Measurements from ENCODE around the gene MUL1. TPM values are rescaled to one million over a fixed set of nuclear protein-coding genes. Genes with fewer than 3 reads are reported as not detected.

MUL1 gene
- total RNA-seq, 4 donors from 2014 or later = 26.5 to 52.0 (median 43.8) TPM

DNA sequence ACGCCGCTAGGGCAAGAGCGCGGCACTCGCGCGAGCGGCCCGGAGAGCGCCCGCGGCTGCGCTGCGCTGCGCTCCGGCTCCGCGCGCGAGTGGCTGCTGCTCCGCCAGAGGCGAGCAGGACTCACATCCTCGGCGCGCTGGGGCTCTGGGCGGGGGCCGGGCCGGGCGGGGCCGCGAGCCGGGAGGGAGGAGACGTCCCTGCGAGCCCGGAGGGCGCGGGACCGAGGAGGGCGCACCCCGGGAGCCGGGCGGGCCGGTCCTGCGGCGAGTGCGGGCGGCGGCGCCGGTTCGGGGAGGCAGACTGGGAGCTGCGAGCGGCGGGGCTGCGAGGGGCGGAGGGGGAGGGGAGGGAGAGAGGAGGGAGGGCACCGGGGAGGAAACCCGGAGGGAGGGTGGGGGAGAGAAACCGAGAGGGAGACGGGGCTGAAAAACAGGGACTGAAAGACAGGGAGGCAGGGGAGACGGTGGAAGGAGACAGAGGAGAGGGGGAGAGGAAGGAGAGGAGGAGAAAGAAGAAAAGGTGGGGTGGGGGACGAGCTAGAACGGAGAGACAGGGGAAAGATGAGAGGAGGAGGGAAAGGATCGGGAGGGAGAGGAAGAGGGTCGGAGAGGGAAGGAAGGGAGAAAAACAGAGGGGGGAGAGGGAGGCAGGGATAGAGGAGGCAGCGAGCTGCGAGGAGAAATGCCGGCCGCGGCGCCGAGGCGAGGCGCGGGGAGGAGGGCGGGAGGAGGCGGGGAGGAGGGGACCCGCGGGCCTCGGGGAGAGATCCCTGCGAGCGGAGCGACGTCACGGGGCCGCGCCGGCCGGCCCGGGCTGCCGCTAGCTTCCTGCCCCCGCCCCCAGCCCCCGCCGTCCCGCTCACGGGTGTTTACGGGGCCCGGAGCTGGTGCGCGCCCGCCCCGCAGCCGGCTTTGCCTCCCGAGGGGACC lies 22.2 kb downstream of the MUL1 start, which contains the start of gene CAMK2N1:
CAMK2N1 (minus strand) TSS at position 684 of the 930 bp plus-strand sequence. CDS start 831 bp downstream, outside the sequence.
- Histone ChIP-seq H3K9me3 (no peaks in the 10 kb centered on the region), H3K4me3 (peak within 1 kb of the TSS; percentile 63 to 81), H3K27me3 (peaks cover 26% of the 10 kb centered on the region), H3K36me3 (no peaks in the 10 kb centered on the region), H3K27ac (peak within 1 kb of the TSS; percentile 74 to 96 (median 94)), H3K4me1 (peaks cover 0 to 54% (median 18%) of the 10 kb centered on the region in 3 donors)
- 1% methylated on average over 9 to 37 of the region's 104 CpGs for WGBS, 2 donors (ENCODE audit: low coverage in 1 of 2)
- no peak for TF ChIP-seq EP300 (IDR thresholded peaks at IDR 0.05)
- TF ChIP-seq POLR2A (IDR thresholded peaks at IDR 0.05) = peak; percentile 37 to 63
- peak in 1 of 4 experiments; percentile 8 for TF ChIP-seq CTCF (IDR thresholded peaks at IDR 0.05)
- no peak for TF ChIP-seq POLR2AphosphoS5 (IDR thresholded peaks at IDR 0.05)
- ATAC-seq = peak; percentile 89

DNA sequence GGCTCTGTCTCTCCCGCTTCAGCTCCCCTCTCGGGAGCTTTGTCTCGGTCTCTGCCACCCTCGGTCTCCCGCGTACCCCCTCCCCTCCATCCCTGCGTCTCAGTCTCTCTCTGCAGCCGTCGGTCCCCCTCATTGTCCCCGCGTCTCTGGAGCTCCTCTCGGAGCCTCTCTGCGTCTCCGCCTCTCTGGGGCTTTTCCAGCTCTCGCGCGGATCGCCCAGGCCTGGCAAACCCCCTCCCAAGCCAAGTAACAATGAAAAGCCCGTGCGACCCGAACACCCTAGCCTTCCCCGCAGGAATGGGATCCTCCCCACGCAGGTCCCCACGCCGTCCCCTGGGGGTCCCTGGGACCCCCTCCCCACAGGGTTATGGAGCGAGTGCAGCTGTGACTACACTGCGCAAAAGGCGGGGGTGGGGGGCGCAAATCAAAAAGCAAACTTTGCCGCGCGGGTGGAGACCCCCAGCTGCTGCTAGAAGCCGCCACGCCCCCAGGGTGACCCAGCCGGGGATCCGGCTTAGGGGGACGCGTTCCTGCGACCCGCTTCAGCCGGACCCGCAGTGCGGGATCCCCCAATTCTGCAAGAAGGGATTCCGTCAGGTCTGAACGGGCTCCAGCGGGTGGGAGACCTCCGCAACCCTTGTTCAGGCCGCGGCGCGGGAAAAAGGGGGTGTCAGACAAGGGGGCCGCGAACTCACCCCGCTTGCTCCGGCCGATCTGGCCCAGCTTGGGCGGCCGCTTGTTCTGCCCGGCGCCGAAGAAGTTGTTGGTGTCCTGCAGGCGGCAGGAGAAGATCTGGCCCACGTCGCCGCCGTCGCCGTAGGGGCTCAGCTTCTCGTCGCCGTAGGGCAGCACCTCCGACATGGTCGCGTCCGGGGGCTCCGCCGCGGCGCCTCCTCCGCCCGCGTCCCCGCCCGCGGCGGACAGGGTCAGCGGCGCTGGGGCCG lies 23.2 kb downstream of the MUL1 start:
- Histone ChIP-seq H3K9me3 (no peaks in the 10 kb centered on the region), H3K27ac (peak overlapping the region in 3 of 4 donors; percentile 94 to 96 (median 94)), H3K36me3 (no peaks in the 10 kb centered on the region), H3K4me1 (peaks cover 0 to 54% (median 18%) of the 10 kb centered on the region in 3 donors), H3K27me3 (peaks cover 26% of the 10 kb centered on the region), H3K4me3 (peak overlapping the region; percentile 63 to 81)
- peak in 1 of 4 experiments; percentile 8 for TF ChIP-seq CTCF (IDR thresholded peaks at IDR 0.05)
- no peak for TF ChIP-seq EP300 (IDR thresholded peaks at IDR 0.05)
- WGBS, 2 donors (ENCODE audit: low coverage in 1 of 2) = 3 to 4% methylated on average over 8 to 12 of the region's 89 CpGs
- ATAC-seq = no peak

DNA sequence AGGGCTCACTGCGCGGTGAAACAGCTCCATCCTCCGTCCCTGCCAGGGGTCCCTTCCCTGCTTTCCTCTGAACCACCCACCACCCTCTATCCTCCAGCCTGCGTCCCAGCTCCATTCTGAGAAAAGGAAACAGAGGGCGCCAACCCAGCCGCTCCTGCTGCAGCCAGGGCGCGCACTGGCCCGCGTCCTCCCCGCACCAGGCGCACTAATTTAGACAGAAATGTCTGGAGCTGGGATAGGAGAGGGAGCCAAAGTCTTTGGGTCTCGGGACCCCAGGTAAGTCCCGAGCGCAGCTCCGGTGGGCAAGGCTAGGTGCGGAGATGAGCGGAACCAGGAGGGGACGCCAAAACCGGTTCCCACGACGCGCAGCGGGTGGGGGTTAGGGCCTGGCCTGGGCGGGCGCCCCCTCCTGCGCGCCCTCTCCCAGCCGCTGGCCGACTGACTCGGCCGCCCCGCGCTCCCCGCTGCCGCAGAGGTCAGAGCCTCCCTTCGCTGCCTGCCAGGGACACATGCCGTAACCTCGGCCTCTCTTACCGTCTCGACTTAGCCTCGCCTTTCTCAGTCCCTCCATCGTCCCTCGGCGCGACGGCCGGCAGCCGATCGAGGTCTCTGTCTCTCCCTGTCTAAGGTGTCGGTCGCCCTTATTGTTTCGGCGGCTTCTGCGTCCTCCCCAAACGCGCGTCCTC lies 24.0 kb downstream of the MUL1 start:
- H3K4me3 ChIP-seq = peak overlapping the region; percentile 63 to 81
- peaks cover 0 to 54% (median 18%) of the 10 kb centered on the region in 3 donors for H3K4me1 ChIP-seq
- no peaks in the 10 kb centered on the region for H3K9me3 ChIP-seq
- peaks cover 26% of the 10 kb centered on the region for H3K27me3 ChIP-seq
- 1 to 3% methylated on average over 18 to 20 of the region's 58 CpGs for WGBS, 2 donors (ENCODE audit: low coverage in 1 of 2)
- TF ChIP-seq CTCF (IDR thresholded peaks at IDR 0.05) = peak in 1 of 4 experiments; percentile 32
- no peak for TF ChIP-seq POLR2AphosphoS5 (IDR thresholded peaks at IDR 0.05)
- no peaks in the 10 kb centered on the region for H3K36me3 ChIP-seq
- ATAC-seq = no peak
- H3K27ac ChIP-seq = peak overlapping the region in 3 of 4 donors; percentile 94 to 96 (median 94)

DNA sequence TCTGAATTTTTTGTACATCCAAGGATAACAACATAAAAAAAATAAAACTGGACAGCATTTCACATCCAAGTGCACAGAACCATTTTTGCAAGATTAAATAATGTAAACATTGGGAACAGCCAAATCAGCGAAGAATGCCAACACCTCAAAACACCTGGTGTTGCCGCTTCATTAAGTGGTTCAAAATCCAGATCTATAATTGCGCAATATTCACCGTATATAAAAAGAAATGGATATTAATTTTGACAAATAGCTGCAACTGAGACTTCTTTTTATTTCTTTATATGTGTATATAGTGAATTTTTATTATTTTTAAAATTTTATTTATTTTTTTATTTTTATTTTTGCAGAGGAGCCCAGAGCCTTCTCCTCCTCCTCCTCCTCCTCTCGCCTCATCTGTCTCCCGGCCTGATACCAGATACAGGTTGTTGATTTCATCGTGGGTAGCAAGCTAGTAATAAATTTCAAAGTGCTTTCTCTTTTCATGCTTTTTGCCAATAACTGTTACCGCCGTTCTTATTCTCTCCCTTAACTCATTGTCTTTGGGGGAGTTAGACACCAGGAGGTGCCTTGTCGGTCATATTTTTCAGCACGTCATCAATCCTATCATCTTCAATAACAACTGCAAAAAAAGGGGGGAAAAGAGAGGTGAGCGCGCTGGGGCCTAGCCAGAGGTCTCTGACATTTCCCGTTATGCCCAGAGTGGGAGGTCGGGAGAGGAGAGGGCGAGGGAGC lies 24.7 kb downstream of the MUL1 start:
- no peak for ATAC-seq
- H3K9me3 ChIP-seq = no peaks in the 10 kb centered on the region
- peaks cover 27% of the 10 kb centered on the region for H3K27me3 ChIP-seq
- H3K36me3 ChIP-seq = no peaks in the 10 kb centered on the region
- peaks cover 0 to 54% (median 18%) of the 10 kb centered on the region in 3 donors for H3K4me1 ChIP-seq
- H3K4me3 ChIP-seq = peak overlapping the region in 1 of 2 donors; percentile 81
- 57 to 61% methylated on average over 10 to 16 of the region's 16 CpGs for WGBS, 2 donors (ENCODE audit: low coverage in 1 of 2)
- peak overlapping the region in 3 of 4 donors; percentile 94 to 96 (median 94) for H3K27ac ChIP-seq
- no peak for TF ChIP-seq POLR2A (IDR thresholded peaks at IDR 0.05)
- TF ChIP-seq CTCF (IDR thresholded peaks at IDR 0.05) = no peak
- TF ChIP-seq EP300 (IDR thresholded peaks at IDR 0.05) = no peak
- TF ChIP-seq POLR2AphosphoS5 (IDR thresholded peaks at IDR 0.05) = no peak
